T-helper 1 cell (primary cell): Measurements from ENCODE around the gene ZNF638.

ENCODE experiments used
- DNase-seq, 5 donors: peaks; one replicate each; pipeline ENCODE4 v3.0.0-alpha.2; 2012 to 2020

Gene ZNF638

GRCh38 chr2:71333619-71334018, 2.0 kb downstream of the ZNF638 start:
- DNase-seq = no peak

GRCh38 chr2:71336384-71336783, 4.8 kb downstream of the ZNF638 start:
- DNase-seq = no peak

GRCh38 chr2:71336802-71337201, 5.2 kb downstream of the ZNF638 start:
- no peak for DNase-seq

- no peak for DNase-seq
Observed at GRCh38 chr2:71337776-71338175, 6.2 kb downstream of the ZNF638 start.

- no peak for DNase-seq
Observed at GRCh38 chr2:71339685-71340084, 8.1 kb downstream of the ZNF638 start.

- no peak for DNase-seq
Observed at GRCh38 chr2:71340176-71340575, 8.6 kb downstream of the ZNF638 start.

- no peak for DNase-seq
Observed at GRCh38 chr2:71341645-71342044, 10.1 kb downstream of the ZNF638 start.

GRCh38 chr2:71346065-71346464, 14.5 kb downstream of the ZNF638 start:
- no peak for DNase-seq

GRCh38 chr2:71347517-71347916, 15.9 kb downstream of the ZNF638 start:
- DNase-seq = no peak

GRCh38 chr2:71348302-71348701, 16.7 kb downstream of the ZNF638 start:
- DNase-seq = no peak

- DNase-seq = peak in 1 of 5 donors; percentile 39
Observed at GRCh38 chr2:71353248-71353647, 21.7 kb downstream of the ZNF638 start.

GRCh38 chr2:71358931-71359671, 27.5 kb downstream of the ZNF638 start:
- DNase-seq = no peak

- DNase-seq = no peak
Observed at GRCh38 chr2:71360434-71360975, 28.9 kb downstream of the ZNF638 start.

- DNase-seq = no peak
Observed at GRCh38 chr2:71361631-71362030, 30.0 kb downstream of the ZNF638 start.

- no peak for DNase-seq
Observed at GRCh38 chr2:71362447-71362846, 30.9 kb downstream of the ZNF638 start.

- no peak for DNase-seq
Observed at GRCh38 chr2:71370015-71370414, 38.4 kb downstream of the ZNF638 start.

- DNase-seq = no peak
Observed at GRCh38 chr2:71372042-71372441, 40.5 kb downstream of the ZNF638 start.

- DNase-seq = no peak
Observed at GRCh38 chr2:71379086-71379485, 47.5 kb downstream of the ZNF638 start.

GRCh38 chr2:71380665-71381064, 49.1 kb downstream of the ZNF638 start:
- DNase-seq = no peak

- DNase-seq = no peak
Observed at GRCh38 chr2:71385012-71385411, 53.4 kb downstream of the ZNF638 start.

- no peak for DNase-seq
Observed at GRCh38 chr2:71388214-71388613, 56.6 kb downstream of the ZNF638 start.

- DNase-seq = no peak
Observed at GRCh38 chr2:71389384-71390072, 57.9 kb downstream of the ZNF638 start.

GRCh38 chr2:71393216-71393615, 61.6 kb downstream of the ZNF638 start:
- no peak for DNase-seq

- no peak for DNase-seq
Observed at GRCh38 chr2:71395471-71395870, 63.9 kb downstream of the ZNF638 start.
